Neural progenitor cell (in vitro differentiated cells): ENCODE data around the gene MPV17L.

Experiments used
- CTCF ChIP-seq: fragments of 200-600 bp; sonication (generic); IDR thresholded peaks from 2 replicates; pipeline ENCODE4 v1.5.1; 2017; ENCODE audit warnings: antibody characterized with exemption, mild to moderate bottlenecking
- EZH2 ChIP-seq: fragments of 200-600 bp; sonication (generic); IDR thresholded peaks from 2 replicates; pipeline ENCODE4 v1.6.1; 2017; ENCODE audit warnings: antibody characterized with exemption, mild to moderate bottlenecking, moderate library complexity

DNA sequence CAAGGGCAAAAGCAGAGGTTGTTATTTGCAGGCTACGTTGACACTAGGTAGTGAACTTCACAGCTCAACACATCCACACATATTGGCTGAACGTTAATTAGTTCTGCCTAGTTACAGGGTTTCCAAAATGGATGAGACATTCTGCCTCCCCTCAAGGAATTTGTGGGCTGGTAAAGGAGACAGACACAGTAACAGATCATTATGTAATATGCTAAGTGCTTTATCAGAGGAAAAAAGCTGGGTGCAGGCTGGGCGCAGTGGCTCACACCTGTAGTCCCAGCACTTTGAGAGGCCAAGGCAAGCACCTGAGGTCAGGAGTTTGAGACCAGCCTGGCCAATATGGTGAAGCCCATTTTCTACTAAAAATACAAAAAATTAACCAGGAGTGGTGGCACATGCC lies 65.0 kb downstream of the MPV17L start:
- TF ChIP-seq EZH2 (no peak), CTCF (no peak)
